NK-92 treated with Interleukin-12 subunit alpha and Interleukin-12 subunit beta, amount 100 ng/mL, for 24 hours (cell line): ENCODE data around the gene CTDSPL.

ENCODE experiments used
- DNase-seq: peaks from one replicate; lab custom pipeline; 2025; lab: John Stamatoyannopoulos, UW

CTDSPL gene

GRCh38 chr3:37913522-37913921, 51.8 kb downstream of the CTDSPL start:
- DNase-seq, result no peak

- no peak for DNase-seq
These were observed 55.0 kb downstream of the CTDSPL start for GRCh38 chr3:37916685-37917084.

- DNase-seq, result no peak
These were observed 56.9 kb downstream of the CTDSPL start for GRCh38 chr3:37918627-37919026.

GRCh38 chr3:37920156-37920699, 58.5 kb downstream of the CTDSPL start:
- no peak for DNase-seq

- DNase-seq, result no peak
These were observed 59.3 kb downstream of the CTDSPL start for GRCh38 chr3:37921025-37921424.

- DNase-seq, result no peak
These were observed 61.3 kb downstream of the CTDSPL start for GRCh38 chr3:37922721-37923568.

- no peak for DNase-seq
These were observed 61.9 kb downstream of the CTDSPL start for GRCh38 chr3:37923569-37924040.

GRCh38 chr3:37924453-37924852, 62.8 kb downstream of the CTDSPL start:
- DNase-seq, result no peak

GRCh38 chr3:37925157-37925556, 63.5 kb downstream of the CTDSPL start:
- DNase-seq, result no peak

- DNase-seq, result no peak
These were observed 64.9 kb downstream of the CTDSPL start for GRCh38 chr3:37926611-37927010.

- no peak for DNase-seq
These were observed 68.8 kb downstream of the CTDSPL start for GRCh38 chr3:37930495-37930894.

- no peak for DNase-seq
These were observed 70.8 kb downstream of the CTDSPL start for GRCh38 chr3:37932505-37932904.

- DNase-seq, result no peak
These were observed 73.1 kb downstream of the CTDSPL start for GRCh38 chr3:37934631-37935289.

- no peak for DNase-seq
These were observed 73.6 kb downstream of the CTDSPL start for GRCh38 chr3:37935290-37935668.

- no peak for DNase-seq
These were observed 74.3 kb downstream of the CTDSPL start for GRCh38 chr3:37935756-37936666.

- no peak for DNase-seq
These were observed 75.5 kb downstream of the CTDSPL start for GRCh38 chr3:37937156-37937555.

GRCh38 chr3:37938011-37938410, 76.3 kb downstream of the CTDSPL start:
- DNase-seq, result no peak

- DNase-seq, result no peak
These were observed 78.7 kb downstream of the CTDSPL start for GRCh38 chr3:37940242-37940908.

- no peak for DNase-seq
These were observed 80.2 kb downstream of the CTDSPL start for GRCh38 chr3:37941608-37942508.

GRCh38 chr3:37942646-37943045, 81.0 kb downstream of the CTDSPL start:
- DNase-seq, result no peak
